Epithelial cell of esophagus (primary cell): ENCODE measurements around the gene ELFN1.

Source experiments
- DNase-seq: peaks from one replicate; pipeline ENCODE4 v3.0.0; 2010; ENCODE audit warnings: low read depth
- H3K4me3 ChIP-seq: 2 replicates; pipeline ENCODE4 v1.5.1; 2011; ENCODE audit warnings: mild to moderate bottlenecking, low read length, control low read depth
- TF ChIP-seq, protein P1 (sequence below): IDR thresholded peaks from 2 replicates; pipeline ENCODE4 v1.5.1; 2011; ENCODE audit warnings: low read depth, mild to moderate bottlenecking, low read length, control low read depth, inconsistent platforms; ENCODE audit not compliant: insufficient read depth; ENCODE audit errors: missing control alignments

ELFN1 gene

DNA sequence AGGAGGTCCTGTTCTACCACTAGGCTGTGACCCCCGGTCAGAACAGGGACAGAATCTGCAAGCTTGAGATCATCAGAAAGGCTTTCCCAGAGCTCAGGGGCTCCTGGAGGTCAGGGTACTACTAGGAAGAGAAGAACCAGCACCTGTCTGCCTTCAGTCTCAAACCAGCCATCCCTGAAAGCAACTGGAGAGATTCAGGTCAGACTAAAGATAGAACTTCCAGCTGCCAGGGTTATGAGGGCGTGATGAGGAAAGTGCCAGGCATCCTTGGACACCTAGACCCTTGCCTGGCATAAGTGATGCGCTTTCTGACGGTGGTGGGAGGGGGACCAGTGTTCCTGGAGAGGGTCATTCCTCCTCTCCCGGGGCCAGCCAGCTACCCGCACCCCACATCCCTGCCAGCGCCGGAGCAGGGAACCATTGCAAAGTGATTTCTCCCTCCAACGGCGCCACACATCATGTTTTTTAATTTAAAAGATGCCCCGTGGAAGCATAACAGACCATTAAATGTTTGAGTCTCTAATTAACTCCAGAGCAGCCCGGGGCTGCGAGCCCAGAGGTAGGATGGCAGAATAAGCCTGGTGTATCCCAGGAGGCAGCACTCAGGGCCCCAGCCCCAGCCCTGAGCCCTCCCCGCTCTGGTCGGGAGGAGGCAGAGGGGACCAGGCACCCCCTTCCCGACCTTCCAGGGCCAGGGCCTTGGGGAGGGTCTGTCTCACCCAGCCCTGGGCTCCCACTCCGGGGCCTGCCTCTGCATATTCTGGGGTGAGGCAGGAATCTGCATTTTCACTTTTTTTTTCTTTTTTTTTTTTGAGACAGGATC lies 64.0 kb downstream of the ELFN1 start:
- TF ChIP-seq, protein P1, sequence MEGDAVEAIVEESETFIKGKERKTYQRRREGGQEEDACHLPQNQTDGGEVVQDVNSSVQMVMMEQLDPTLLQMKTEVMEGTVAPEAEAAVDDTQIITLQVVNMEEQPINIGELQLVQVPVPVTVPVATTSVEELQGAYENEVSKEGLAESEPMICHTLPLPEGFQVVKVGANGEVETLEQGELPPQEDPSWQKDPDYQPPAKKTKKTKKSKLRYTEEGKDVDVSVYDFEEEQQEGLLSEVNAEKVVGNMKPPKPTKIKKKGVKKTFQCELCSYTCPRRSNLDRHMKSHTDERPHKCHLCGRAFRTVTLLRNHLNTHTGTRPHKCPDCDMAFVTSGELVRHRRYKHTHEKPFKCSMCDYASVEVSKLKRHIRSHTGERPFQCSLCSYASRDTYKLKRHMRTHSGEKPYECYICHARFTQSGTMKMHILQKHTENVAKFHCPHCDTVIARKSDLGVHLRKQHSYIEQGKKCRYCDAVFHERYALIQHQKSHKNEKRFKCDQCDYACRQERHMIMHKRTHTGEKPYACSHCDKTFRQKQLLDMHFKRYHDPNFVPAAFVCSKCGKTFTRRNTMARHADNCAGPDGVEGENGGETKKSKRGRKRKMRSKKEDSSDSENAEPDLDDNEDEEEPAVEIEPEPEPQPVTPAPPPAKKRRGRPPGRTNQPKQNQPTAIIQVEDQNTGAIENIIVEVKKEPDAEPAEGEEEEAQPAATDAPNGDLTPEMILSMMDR: no peak
- no peak for DNase-seq
- no peak overlapping the region for H3K4me3 ChIP-seq

DNA sequence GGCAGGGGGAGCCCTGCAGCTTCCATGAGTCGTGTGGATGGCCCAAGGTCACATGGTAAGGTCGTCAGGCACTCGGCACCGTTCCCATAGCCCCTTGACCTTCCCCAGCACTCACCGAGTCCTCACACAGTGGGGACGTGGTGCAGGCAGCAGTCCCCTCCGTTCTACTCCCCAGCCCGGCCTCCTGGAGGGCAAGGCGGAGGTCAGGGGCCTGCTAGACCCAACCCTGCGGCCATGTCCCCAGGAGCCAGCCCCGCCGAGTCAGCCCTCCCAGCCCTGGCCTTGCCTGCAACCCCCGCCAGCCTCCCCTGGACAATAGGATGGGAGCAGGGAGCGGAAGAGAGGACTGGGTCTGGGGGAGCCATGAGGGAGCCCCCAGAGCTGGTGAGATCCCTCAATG lies 65.2 kb downstream of the ELFN1 start:
- no peak for DNase-seq
- TF ChIP-seq, protein P1: no peak
- no peak overlapping the region for H3K4me3 ChIP-seq

DNA sequence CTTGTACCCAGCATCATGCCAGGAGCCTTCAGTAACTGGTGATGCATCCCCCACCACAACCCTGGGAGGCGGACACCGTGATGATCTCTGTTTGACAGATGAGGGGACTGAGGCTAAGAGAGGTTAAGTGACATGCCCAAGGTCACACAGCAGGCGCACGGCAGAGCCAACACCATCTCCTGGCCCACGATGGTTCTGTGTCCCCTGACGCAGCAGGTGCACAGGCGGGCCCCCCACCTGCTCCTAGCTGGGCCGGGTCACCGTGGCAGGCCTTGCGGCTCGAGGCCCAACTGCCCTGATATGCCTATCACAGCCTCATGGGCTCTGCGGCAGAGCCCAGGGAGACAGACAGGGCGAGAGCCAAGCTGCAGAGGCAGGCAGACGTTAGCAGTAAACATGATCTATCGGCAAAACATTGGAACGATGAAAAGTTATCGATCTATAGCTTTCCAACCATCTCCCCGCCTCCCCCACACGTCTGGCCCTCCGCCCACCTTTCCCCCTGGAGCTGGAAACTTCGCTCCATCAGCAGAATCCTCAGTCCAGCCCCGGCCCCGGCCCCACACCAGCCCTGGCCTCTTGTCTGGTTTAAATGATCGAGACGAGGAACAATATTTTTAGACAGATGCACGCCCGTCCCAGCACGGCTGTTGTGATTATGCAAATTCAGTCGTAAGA lies 65.9 kb downstream of the ELFN1 start:
- no peak for DNase-seq
- TF ChIP-seq, protein P1: no peak
- no peak overlapping the region for H3K4me3 ChIP-seq

DNA sequence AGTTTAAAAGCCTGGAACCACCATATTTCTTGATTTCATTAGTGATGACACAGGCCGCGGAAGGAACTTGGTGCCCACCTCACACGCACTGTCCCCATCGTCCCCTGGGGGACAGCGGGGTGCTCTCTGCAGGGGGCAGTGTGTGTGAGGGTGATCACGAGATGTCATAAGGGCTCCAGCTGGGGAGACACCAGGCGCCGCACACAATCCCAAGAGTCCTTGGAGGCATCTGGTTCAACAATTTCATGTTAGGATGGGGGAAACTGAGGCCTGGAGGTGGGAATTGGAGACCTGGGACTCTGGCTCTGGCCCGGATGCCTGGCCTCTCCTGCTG lies 66.4 kb downstream of the ELFN1 start:
- DNase-seq: no peak
- H3K4me3 ChIP-seq: no peak overlapping the region
- TF ChIP-seq, protein P1: no peak

DNA sequence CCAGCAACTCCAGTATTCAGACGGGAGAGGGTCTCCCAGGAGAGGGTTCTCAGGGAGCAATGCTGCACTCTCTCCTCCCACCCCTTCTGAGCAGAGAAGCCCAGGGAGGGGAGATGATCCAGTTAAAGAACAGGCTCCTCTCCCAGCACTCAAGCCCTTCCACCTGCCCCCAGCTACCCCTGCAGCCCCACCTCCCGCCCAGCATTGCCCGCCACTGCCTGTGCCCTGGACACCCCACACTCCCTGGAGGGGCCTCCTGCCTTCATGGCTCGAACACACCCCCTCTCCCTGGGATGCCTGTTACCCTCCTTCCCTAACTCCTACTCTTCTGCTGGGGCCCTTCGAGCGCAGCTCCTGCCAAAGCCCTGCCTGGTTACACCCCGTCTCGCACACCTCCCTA lies 66.8 kb downstream of the ELFN1 start:
- DNase-seq: no peak
- TF ChIP-seq, protein P1: no peak
- H3K4me3 ChIP-seq: no peak overlapping the region

GRCh38 chr7:1737523-1737922 lies 67.4 kb downstream of the ELFN1 start:
- no peak overlapping the region for H3K4me3 ChIP-seq
- TF ChIP-seq, protein P1: no peak
- DNase-seq: no peak
